ENCODE data around the gene FAM89A. TPM values are rescaled to one million over a fixed set of nuclear protein-coding genes. Genes with fewer than 3 reads are reported as not detected.

Gene FAM89A
- total and polyA plus RNA-seq, 9 of the 15 experiments (the other 6 are each of a cell fraction or from before 2014, with no cell fraction given) = 8.7 to 66.2 (median 43.3) TPM

- no peak for TF ChIP-seq CUX1 (CRISPR knock-in tag; IDR thresholded peaks at IDR 0.05)
- no peak for TF ChIP-seq SIX5 (IDR thresholded peaks at IDR 0.05; ENCODE audit: borderline replicate concordance in 1 of 2, insufficient read depth in 1 of 2, low read depth in 1 of 2, low read length in 2 of 2)
- TF ChIP-seq LCOR (CRISPR knock-in tag; IDR thresholded peaks at IDR 0.05) = 0 out of 2 replicates have a peak, but pooled peaks have one; percentile 56
- TF ChIP-seq CBX1 (IDR thresholded peaks at IDR 0.05; ENCODE audit: low read depth) = 0 out of 2 replicates have a peak, but pooled peaks have one; percentile 7
- no peak for TF ChIP-seq TAL1 (IDR thresholded peaks at IDR 0.05)
- no peak for TF ChIP-seq HMG20A (CRISPR knock-in tag; conservative IDR thresholded peaks at IDR 0.05)
- no peak for TF ChIP-seq PKNOX1 (IDR thresholded peaks at IDR 0.05)
- 0 out of 2 replicates have a peak, but pooled peaks have one; percentile 25 for TF ChIP-seq PHF8 (IDR thresholded peaks at IDR 0.05; ENCODE audit: borderline replicate concordance, low read length)
- peak in 1 of 2 experiments; percentile 68; a peak in 2 of 4 replicates for TF ChIP-seq HDAC1 (IDR thresholded peaks at IDR 0.05)
- TF ChIP-seq CBFA2T3 (IDR thresholded peaks at IDR 0.05) = 0 out of 2 replicates have a peak, but pooled peaks have one; percentile 7
- TF ChIP-seq MYC (IDR thresholded peaks at IDR 0.05; ENCODE audit: low read depth, low read length) = no peak
- TF ChIP-seq MYC (CRISPR knock-in tag; IDR thresholded peaks at IDR 0.05; ENCODE audit: borderline replicate concordance, low read depth) = peak; percentile 29; the same call in 1 of the 2 replicates
- no peak for TF ChIP-seq ERF (CRISPR knock-in tag; IDR thresholded peaks at IDR 0.05)
- TF ChIP-seq ZNF280B (CRISPR knock-in tag; IDR thresholded peaks at IDR 0.05) = no peak
- TF ChIP-seq UBTF (IDR thresholded peaks at IDR 0.05; ENCODE audit: borderline replicate concordance in 1 of 2, low read depth in 2 of 2, low read length in 2 of 2) = peak; percentile 77 to 82; a peak in 3 of 4 replicates
These were observed 664 bp downstream of the FAM89A start (continued) for GRCh38 chr1:231039161-231040018.

Data from K562 (cell line).